ENCODE data around the gene AQP6.

The AQP6 gene

DNA sequence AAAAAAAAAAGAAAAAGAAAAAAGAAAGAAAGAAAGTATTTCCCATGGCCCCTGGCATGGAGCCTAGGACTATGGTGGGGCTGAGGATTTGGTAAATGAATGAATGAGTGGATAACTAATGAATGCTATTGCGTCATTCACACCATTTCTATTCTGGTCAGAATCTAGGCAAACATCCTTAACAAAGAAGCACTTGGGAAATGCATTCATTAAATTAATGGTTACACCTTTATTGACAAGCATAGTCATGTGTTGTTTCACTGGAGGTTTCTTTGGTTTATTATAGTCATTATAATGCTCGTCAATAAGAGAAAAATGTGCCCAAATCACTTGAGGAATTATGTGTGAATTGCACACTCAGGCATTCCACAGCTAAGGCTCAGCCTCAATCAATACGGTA lies 35.8 kb upstream of the AQP6 start:
- TF ChIP-seq, protein P1, sequence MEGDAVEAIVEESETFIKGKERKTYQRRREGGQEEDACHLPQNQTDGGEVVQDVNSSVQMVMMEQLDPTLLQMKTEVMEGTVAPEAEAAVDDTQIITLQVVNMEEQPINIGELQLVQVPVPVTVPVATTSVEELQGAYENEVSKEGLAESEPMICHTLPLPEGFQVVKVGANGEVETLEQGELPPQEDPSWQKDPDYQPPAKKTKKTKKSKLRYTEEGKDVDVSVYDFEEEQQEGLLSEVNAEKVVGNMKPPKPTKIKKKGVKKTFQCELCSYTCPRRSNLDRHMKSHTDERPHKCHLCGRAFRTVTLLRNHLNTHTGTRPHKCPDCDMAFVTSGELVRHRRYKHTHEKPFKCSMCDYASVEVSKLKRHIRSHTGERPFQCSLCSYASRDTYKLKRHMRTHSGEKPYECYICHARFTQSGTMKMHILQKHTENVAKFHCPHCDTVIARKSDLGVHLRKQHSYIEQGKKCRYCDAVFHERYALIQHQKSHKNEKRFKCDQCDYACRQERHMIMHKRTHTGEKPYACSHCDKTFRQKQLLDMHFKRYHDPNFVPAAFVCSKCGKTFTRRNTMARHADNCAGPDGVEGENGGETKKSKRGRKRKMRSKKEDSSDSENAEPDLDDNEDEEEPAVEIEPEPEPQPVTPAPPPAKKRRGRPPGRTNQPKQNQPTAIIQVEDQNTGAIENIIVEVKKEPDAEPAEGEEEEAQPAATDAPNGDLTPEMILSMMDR (IDR thresholded peaks at IDR 0.05; ENCODE audit: borderline replicate concordance, extremely low read depth, low read length, poor library complexity, severe bottlenecking): no peak
- no peak for TF ChIP-seq EZH2 (IDR thresholded peaks at IDR 0.05; ENCODE audit: borderline replicate concordance, low read depth, low read length, severe bottlenecking)
- peaks cover 1% of the 10 kb centered on the region for H3K27me3 ChIP-seq (ENCODE audit: insufficient read depth, low read length, poor library complexity)
- H3K79me2 ChIP-seq (ENCODE audit: insufficient read depth, low read length): no peaks in the 10 kb centered on the region
- no peaks in the 10 kb centered on the region for H3K36me3 ChIP-seq (ENCODE audit: insufficient read depth, low read length)
- H3K27ac ChIP-seq (ENCODE audit: low read length): no peak overlapping the region
- H3K4me2 ChIP-seq (ENCODE audit: insufficient read depth, low read length): no peak overlapping the region
- no peak overlapping the region for H3K4me3 ChIP-seq (ENCODE audit: low read depth in 1 of 2, low read length in 2 of 2)
- no peak overlapping the region for H2AFZ ChIP-seq (ENCODE audit: low read depth, low read length)
- H3K9ac ChIP-seq (ENCODE audit: low read depth, low read length): no peak overlapping the region
- H3K9me3 ChIP-seq (ENCODE audit: insufficient read depth, low read length, severe bottlenecking): no peaks in the 10 kb centered on the region
- ATAC-seq (ENCODE audit: insufficient read depth, low read depth): no peak
- no peak for DNase-seq
- no peaks in the 10 kb centered on the region for H3K4me1 ChIP-seq (ENCODE audit: insufficient read depth, low read length)
- no peaks in the 10 kb centered on the region for H4K20me1 ChIP-seq (ENCODE audit: insufficient read depth, low read length)

DNA sequence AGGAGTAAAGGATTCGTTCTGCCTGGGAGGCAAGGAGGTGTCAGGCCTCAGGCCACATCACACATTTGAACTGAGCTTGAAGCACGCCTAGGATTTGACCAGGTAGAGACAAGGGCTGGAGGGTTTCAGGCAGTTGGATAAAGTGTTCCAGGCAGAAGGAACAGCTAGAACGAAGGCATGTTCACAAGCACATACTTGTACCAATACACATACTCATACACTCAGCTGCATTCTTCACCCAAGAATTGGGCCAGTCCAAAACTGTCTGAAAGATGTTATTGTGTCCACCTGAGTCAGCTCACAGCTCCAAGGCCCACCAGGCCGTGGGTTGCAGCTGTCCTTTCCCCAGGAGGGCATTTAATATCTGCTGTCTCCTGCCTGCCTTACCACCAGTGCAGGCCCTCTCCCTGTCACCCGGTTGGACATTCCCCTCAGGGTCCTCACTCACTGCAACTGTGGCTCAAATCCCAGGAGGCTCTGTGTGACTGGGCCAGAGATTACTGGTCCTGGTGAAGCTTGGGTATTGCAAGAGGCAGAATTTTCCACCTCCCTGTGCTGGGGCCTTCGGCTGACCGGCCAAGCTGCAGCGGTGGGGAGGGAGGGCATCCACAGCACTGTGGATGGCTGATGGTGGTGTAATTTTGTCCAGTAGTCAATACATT lies 35.0 kb upstream of the AQP6 start:
- Histone ChIP-seq H3K36me3 (ENCODE audit: insufficient read depth, low read length) (no peaks in the 10 kb centered on the region), H4K20me1 (ENCODE audit: insufficient read depth, low read length) (no peaks in the 10 kb centered on the region), H2AFZ (ENCODE audit: low read depth, low read length) (no peak overlapping the region), H3K4me1 (ENCODE audit: insufficient read depth, low read length) (no peaks in the 10 kb centered on the region), H3K4me3 (ENCODE audit: low read depth in 1 of 2, low read length in 2 of 2) (no peak overlapping the region), H3K27ac (ENCODE audit: low read length) (no peak overlapping the region), H3K9me3 (ENCODE audit: insufficient read depth, low read length, severe bottlenecking) (no peaks in the 10 kb centered on the region), H3K9ac (ENCODE audit: low read depth, low read length) (no peak overlapping the region), H3K27me3 (ENCODE audit: insufficient read depth, low read length, poor library complexity) (no peaks in the 10 kb centered on the region), H3K79me2 (ENCODE audit: insufficient read depth, low read length) (no peaks in the 10 kb centered on the region), H3K4me2 (ENCODE audit: insufficient read depth, low read length) (no peak overlapping the region)
- TF ChIP-seq EZH2 (IDR thresholded peaks at IDR 0.05; ENCODE audit: borderline replicate concordance, low read depth, low read length, severe bottlenecking): no peak
- TF ChIP-seq, protein P1 (IDR thresholded peaks at IDR 0.05; ENCODE audit: borderline replicate concordance, extremely low read depth, low read length, poor library complexity, severe bottlenecking): no peak
- ATAC-seq (ENCODE audit: insufficient read depth, low read depth) (no peak), DNase-seq (no peak)

GRCh38 chr12:49939307-49939706 lies 33.4 kb upstream of the AQP6 start:
- Histone ChIP-seq H3K4me2 (ENCODE audit: insufficient read depth, low read length) (no peak overlapping the region), H3K9me3 (ENCODE audit: insufficient read depth, low read length, severe bottlenecking) (no peaks in the 10 kb centered on the region), H2AFZ (ENCODE audit: low read depth, low read length) (no peak overlapping the region), H3K27ac (ENCODE audit: low read length) (no peak overlapping the region), H3K9ac (ENCODE audit: low read depth, low read length) (no peak overlapping the region), H3K27me3 (ENCODE audit: insufficient read depth, low read length, poor library complexity) (peaks cover 3% of the 10 kb centered on the region), H3K79me2 (ENCODE audit: insufficient read depth, low read length) (no peaks in the 10 kb centered on the region), H3K4me3 (ENCODE audit: low read depth in 1 of 2, low read length in 2 of 2) (no peak overlapping the region), H3K36me3 (ENCODE audit: insufficient read depth, low read length) (no peaks in the 10 kb centered on the region), H4K20me1 (ENCODE audit: insufficient read depth, low read length) (no peaks in the 10 kb centered on the region), H3K4me1 (ENCODE audit: insufficient read depth, low read length) (no peaks in the 10 kb centered on the region)
- no peak for ATAC-seq (ENCODE audit: insufficient read depth, low read depth)
- TF ChIP-seq, protein P1 (IDR thresholded peaks at IDR 0.05; ENCODE audit: borderline replicate concordance, extremely low read depth, low read length, poor library complexity, severe bottlenecking): no peak
- no peak for TF ChIP-seq EZH2 (IDR thresholded peaks at IDR 0.05; ENCODE audit: borderline replicate concordance, low read depth, low read length, severe bottlenecking)
- DNase-seq: no peak
